OCI-LY1 (cell line): ENCODE data around the gene SHROOM4.

Source experiments
- H2AFZ ChIP-seq: fragments of 200-600 bp; sonication (generic), shearing (Covaris generic); 2 replicates; pipeline ENCODE4 v1.6.0; 2014; ENCODE audit warnings: antibody characterized with exemption, mild to moderate bottlenecking, low read length
- H3F3A ChIP-seq: fragments of 200-600 bp; sonication (generic), shearing (Covaris generic); 2 replicates; pipeline ENCODE4 v1.6.0; 2014; ENCODE audit warnings: mild to moderate bottlenecking, antibody characterized with exemption, low read length, moderate library complexity; ENCODE audit not compliant: insufficient read depth
- H3K27ac ChIP-seq: fragments of 200-600 bp; sonication (generic); 2 replicates; pipeline ENCODE4 v1.5.1; 2014; ENCODE audit warnings: low read length, mixed run types, mild to moderate bottlenecking, low read depth; ENCODE audit not compliant: poor library complexity, severe bottlenecking
- H3K27me3 ChIP-seq: fragments of 200-600 bp; sonication (generic); 2 replicates; pipeline ENCODE4 v1.6.0; 2014; ENCODE audit warnings: antibody characterized with exemption, mild to moderate bottlenecking, low read length, moderate library complexity; ENCODE audit not compliant: insufficient read depth
- H3K36me3 ChIP-seq: fragments of 200-600 bp; sonication (generic); 2 replicates; pipeline ENCODE4 v1.6.1; 2014; ENCODE audit warnings: mild to moderate bottlenecking, antibody characterized with exemption, low read length, moderate library complexity, mixed read lengths; ENCODE audit not compliant: insufficient read depth
- H3K4me1 ChIP-seq: fragments of 200-600 bp; sonication (generic); 2 replicates; pipeline ENCODE4 v1.5.1; 2014; ENCODE audit warnings: mild to moderate bottlenecking, low read length, moderate library complexity; ENCODE audit not compliant: insufficient read depth, severe bottlenecking
- H3K4me2 ChIP-seq: fragments of 200-600 bp; sonication (generic), shearing (Covaris generic); 2 replicates; pipeline ENCODE4 v1.6.1; 2014; ENCODE audit warnings: low read length
- H3K4me3 ChIP-seq: fragments of 200-600 bp; sonication (generic); 2 replicates; pipeline ENCODE4 v1.5.1; 2014; ENCODE audit warnings: low read length, low read depth, mild to moderate bottlenecking, mixed read lengths; ENCODE audit not compliant: poor library complexity, severe bottlenecking
- H3K79me2 ChIP-seq: fragments of 200-600 bp; shearing (Covaris generic); 2 replicates; pipeline ENCODE4 v1.6.1; 2016; ENCODE audit warnings: mixed run types, low read length, mixed read lengths; ENCODE audit not compliant: insufficient read depth
- H3K9ac ChIP-seq: fragments of 200-600 bp; sonication (generic), shearing (Covaris generic); 2 replicates; pipeline ENCODE4 v1.6.1; 2014; ENCODE audit warnings: mild to moderate bottlenecking, low read length, mixed read lengths
- H3K9me2 ChIP-seq: fragments of 200-600 bp; sonication (generic), shearing (Covaris generic); 2 replicates; pipeline ENCODE4 v1.6.1; 2014; ENCODE audit warnings: low read depth, mild to moderate bottlenecking, low read length, mixed read lengths
- H3K9me3 ChIP-seq: fragments of 200-600 bp; shearing (Covaris generic); 2 replicates; pipeline ENCODE4 v1.6.1; 2014; ENCODE audit warnings: low read length, mixed read lengths
- H4K20me1 ChIP-seq: fragments of 200-600 bp; sonication (generic), shearing (Covaris generic); 2 replicates; pipeline ENCODE4 v1.6.0; 2016; ENCODE audit warnings: mild to moderate bottlenecking, low read length; ENCODE audit not compliant: insufficient read depth
- CTCF ChIP-seq: fragments of 200-600 bp; sonication (generic), shearing (Covaris generic); IDR thresholded peaks from 2 replicates; pipeline ENCODE4 v1.5.1; 2017; ENCODE audit warnings: mild to moderate bottlenecking, antibody characterized with exemption, low read length, moderate library complexity, mixed read lengths
- EZH2 ChIP-seq: fragments of 200-600 bp; sonication (generic), shearing (Covaris generic); IDR thresholded peaks from 2 replicates; pipeline ENCODE4 v1.8.0; 2017; ENCODE audit warnings: borderline replicate concordance, mixed run types, mild to moderate bottlenecking, antibody characterized with exemption, low read length, moderate library complexity, mixed read lengths

The SHROOM4 gene

GRCh38 chrX:50705042-50705441, 109.0 kb downstream of the SHROOM4 start:
- Histone ChIP-seq H2AFZ (no peak overlapping the region), H3K4me3 (no peak overlapping the region), H3K27ac (no peak overlapping the region), H3K36me3 (no peaks in the 10 kb centered on the region), H3K4me1 (no peaks in the 10 kb centered on the region), H3K4me2 (no peak overlapping the region), H3K9ac (no peak overlapping the region), H3K27me3 (no peaks in the 10 kb centered on the region), H3K79me2 (no peaks in the 10 kb centered on the region), H3F3A (no peaks in the 10 kb centered on the region), H4K20me1 (no peaks in the 10 kb centered on the region), H3K9me2 (no peaks in the 10 kb centered on the region), H3K9me3 (no peaks in the 10 kb centered on the region)
- TF ChIP-seq EZH2 (no peak), CTCF (no peak)

GRCh38 chrX:50704360-50704759, 109.6 kb downstream of the SHROOM4 start:
- Histone ChIP-seq H4K20me1 (no peaks in the 10 kb centered on the region), H3K27me3 (no peaks in the 10 kb centered on the region), H2AFZ (no peak overlapping the region), H3K79me2 (no peaks in the 10 kb centered on the region), H3F3A (no peaks in the 10 kb centered on the region), H3K27ac (no peak overlapping the region), H3K9me3 (no peaks in the 10 kb centered on the region), H3K9me2 (no peaks in the 10 kb centered on the region), H3K36me3 (no peaks in the 10 kb centered on the region), H3K4me2 (no peak overlapping the region), H3K4me1 (no peaks in the 10 kb centered on the region), H3K9ac (no peak overlapping the region), H3K4me3 (no peak overlapping the region)
- no peak for TF ChIP-seq EZH2

- no peak for TF ChIP-seq CTCF
- H3K4me1 ChIP-seq = no peaks in the 10 kb centered on the region
Measured at GRCh38 chrX:50700921-50701320, 113.1 kb downstream of the SHROOM4 start.

GRCh38 chrX:50698944-50699343, 115.0 kb downstream of the SHROOM4 start:
- Histone ChIP-seq H3K4me3 (no peak overlapping the region), H3K9ac (no peak overlapping the region), H3K27me3 (no peaks in the 10 kb centered on the region), H3K4me1 (no peaks in the 10 kb centered on the region), H3K36me3 (no peaks in the 10 kb centered on the region), H3K4me2 (no peak overlapping the region), H3F3A (no peaks in the 10 kb centered on the region), H3K9me2 (no peaks in the 10 kb centered on the region), H3K9me3 (no peaks in the 10 kb centered on the region), H4K20me1 (no peaks in the 10 kb centered on the region), H3K79me2 (no peaks in the 10 kb centered on the region), H2AFZ (no peak overlapping the region), H3K27ac (no peak overlapping the region)
- no peak for TF ChIP-seq CTCF
- no peak for TF ChIP-seq EZH2

More at GRCh38 chrX:50700921-50701320, 113.1 kb downstream of the SHROOM4 start:
- Histone ChIP-seq H3K9ac (no peak overlapping the region), H3K4me3 (no peak overlapping the region), H3K27ac (no peak overlapping the region), H2AFZ (no peak overlapping the region), H4K20me1 (no peaks in the 10 kb centered on the region), H3K4me2 (no peak overlapping the region), H3K79me2 (no peaks in the 10 kb centered on the region), H3K27me3 (no peaks in the 10 kb centered on the region), H3K36me3 (no peaks in the 10 kb centered on the region), H3K9me3 (no peaks in the 10 kb centered on the region), H3K9me2 (no peaks in the 10 kb centered on the region), H3F3A (no peaks in the 10 kb centered on the region)
